Keratinocyte (primary cell): ENCODE data around the gene ZFP64. TPM values are rescaled to one million over a fixed set of nuclear protein-coding genes. Genes with fewer than 3 reads are reported as not detected.

Source experiments
- DNase-seq: peaks from one replicate; pipeline ENCODE4 v3.0.0-alpha.2; 2011; ENCODE audit warnings: low read depth, missing footprints, low spot score
- FAIRE-seq: peaks from 2 replicates; lab custom pipeline; 2011; peaks lifted over from hg19 to GRCh38; lab: Jason Lieb, UNC
- H2AFZ ChIP-seq: 2 replicates; pipeline ENCODE4 v1.6.0; 2012; ENCODE audit warnings: low read length, control low read depth, inconsistent platforms; ENCODE audit not compliant: control insufficient read depth
- H3K27ac ChIP-seq: 2 replicates; pipeline ENCODE4 v1.5.1; 2011; ENCODE audit warnings: low read length; ENCODE audit not compliant: control insufficient read depth, insufficient read depth
- H3K27me3 ChIP-seq: 3 replicates; pipeline ENCODE4 v1.6.0; 2011; ENCODE audit warnings: low read length; ENCODE audit not compliant: control insufficient read depth, insufficient read depth; ENCODE audit errors: extremely low read depth
- H3K36me3 ChIP-seq, 2 experiments: 2 replicates in 1 of 2; 3 replicates in 1 of 2; pipeline ENCODE4 v1.5.1; 2011; ENCODE audit warnings: low read length in 2 of 2, mild to moderate bottlenecking in 1 of 2; ENCODE audit not compliant: control insufficient read depth in 2 of 2, insufficient read depth in 2 of 2; ENCODE audit errors: extremely low read depth in 1 of 2
- H3K4me1 ChIP-seq: 3 replicates; pipeline ENCODE4 v1.5.1; 2011; ENCODE audit warnings: low read length; ENCODE audit not compliant: control insufficient read depth, insufficient read depth; ENCODE audit errors: extremely low read depth
- H3K4me2 ChIP-seq: 3 replicates; pipeline ENCODE4 v1.6.0; 2011; ENCODE audit warnings: low read depth, low read length; ENCODE audit not compliant: control insufficient read depth, insufficient read depth; ENCODE audit errors: extremely low read depth
- H3K4me3 ChIP-seq, 3 experiments: fragments of 200-600 bp in 1 of 3; sonication (generic) in 1 of 3; 2 replicates in 2 of 3; 3 replicates in 1 of 3; pipeline ENCODE4 v1.5.1; 2011 to 2016; ENCODE audit warnings: low read length in 3 of 3, mild to moderate bottlenecking in 3 of 3, control low read depth in 2 of 3, inconsistent platforms in 1 of 3, low read depth in 1 of 3, mixed read lengths in 1 of 3, mixed run types in 1 of 3, moderate library complexity in 1 of 3; ENCODE audit not compliant: control insufficient read depth in 2 of 3, insufficient read depth in 2 of 3; ENCODE audit errors: extremely low read depth in 1 of 3
- H3K79me2 ChIP-seq: 2 replicates; pipeline ENCODE4 v1.6.0; 2012; ENCODE audit warnings: low read length; ENCODE audit not compliant: control insufficient read depth, insufficient read depth
- H3K9ac ChIP-seq: 3 replicates; pipeline ENCODE4 v1.6.0; 2011; ENCODE audit warnings: low read length; ENCODE audit not compliant: control insufficient read depth, insufficient read depth; ENCODE audit errors: extremely low read depth
- H3K9me1 ChIP-seq: 3 replicates; pipeline ENCODE4 v1.6.0; 2011; ENCODE audit warnings: low read length; ENCODE audit not compliant: control insufficient read depth, insufficient read depth; ENCODE audit errors: extremely low read depth
- H3K9me3 ChIP-seq: 2 replicates; pipeline ENCODE4 v1.5.1; 2012; ENCODE audit warnings: low read depth, low read length; ENCODE audit not compliant: control insufficient read depth
- H4K20me1 ChIP-seq: 3 replicates; pipeline ENCODE4 v1.6.0; 2011; ENCODE audit warnings: low read length; ENCODE audit not compliant: control insufficient read depth, insufficient read depth; ENCODE audit errors: extremely low read depth
- EZH2 ChIP-seq: IDR thresholded peaks from one replicate; pipeline ENCODE4 v1.6.1; 2012; ENCODE audit warnings: inconsistent platforms, mild to moderate bottlenecking, low read length, moderate library complexity
- dilution Hi-C: fragments of 300-500 bp; cut with MboI; formaldehyde crosslinking; loops from one replicate; pipeline ENCODE4 v1.7.0; 2020; ENCODE audit warnings: low sequenced_read_pairs; ENCODE audit not compliant: extremely low pct_ligation_motif_present
- polyA plus RNA-seq, 5 experiments: library from polyadenylated mRNA; depleted of rRNA in 3 of 5; stranded (reverse) in 3 of 5; stranded (forward) in 1 of 5; unstranded in 1 of 5; fragments of >200 nt; gene quantifications; 1 replicate in 1 of 5; 2 replicates in 3 of 5; 3 replicates in 1 of 5; pipeline versions ENCODE4 v1.2.1 to v1.2.3, GENCODE V29; 2011 to 2012; ENCODE audit warnings: missing spikeins in 2 of 5, low read depth in 1 of 5, low replicate concordance in 1 of 5
- TF ChIP-seq, protein P1 (sequence below), 3 experiments: IDR thresholded peaks in 1 of 3; conservative IDR thresholded peaks in 1 of 3; optimal IDR thresholded peaks in 1 of 3; 2 replicates in 2 of 3; 3 replicates in 1 of 3; pipeline versions ENCODE3 to v1.5.1; 2011; ENCODE audit warnings: low read length in 3 of 3, mild to moderate bottlenecking in 3 of 3, moderate library complexity in 2 of 3, control low read depth in 1 of 3, inconsistent platforms in 1 of 3; ENCODE audit not compliant: insufficient read depth in 2 of 3; ENCODE audit errors: extremely low read depth in 1 of 3

ZFP64 gene
- polyA plus RNA-seq, 1 donor (not counting 4 experiments of a cell fraction or from before 2014, with no cell fraction given) = 27.9 TPM

DNA sequence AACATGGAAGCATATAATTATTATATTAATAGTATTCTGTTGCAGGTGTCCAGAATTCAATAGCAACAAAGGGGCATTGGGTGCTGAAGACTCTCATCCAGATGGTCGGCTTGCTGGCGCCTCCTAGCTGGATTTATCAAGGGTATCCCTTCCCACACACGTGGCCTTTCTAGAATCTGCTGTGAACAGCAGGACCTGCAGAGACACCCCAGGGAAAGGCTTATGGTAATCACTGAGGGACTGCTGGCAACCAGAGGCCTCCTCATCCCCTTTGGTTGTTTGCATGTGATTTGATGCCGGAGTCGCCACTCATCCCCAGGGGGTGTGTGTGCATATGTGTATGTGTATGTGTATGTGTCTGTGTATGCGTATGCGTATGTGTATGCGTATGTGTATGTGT, 20.6 kb downstream of the ZFP64 start:
- H3K4me2 ChIP-seq = no peak overlapping the region
- H3K9ac ChIP-seq = no peak overlapping the region
- peaks cover 12% of the 10 kb centered on the region for H3K4me1 ChIP-seq
- H3K79me2 ChIP-seq = no peaks in the 10 kb centered on the region
- no peak overlapping the region for H3K27ac ChIP-seq
- no peaks in the 10 kb centered on the region for H3K9me3 ChIP-seq
- no peaks in the 10 kb centered on the region for H3K27me3 ChIP-seq
- FAIRE-seq = no peak
- H3K9me1 ChIP-seq = peaks cover 2% of the 10 kb centered on the region
- H4K20me1 ChIP-seq = no peaks in the 10 kb centered on the region
- H3K4me3 ChIP-seq = no peak overlapping the region
- dilution Hi-C loops = no loop called here
- no peak for DNase-seq
- H2AFZ ChIP-seq = no peak overlapping the region
- peaks cover 0 to 7% of the 10 kb centered on the region in 2 experiments for H3K36me3 ChIP-seq
- TF ChIP-seq, protein P1, sequence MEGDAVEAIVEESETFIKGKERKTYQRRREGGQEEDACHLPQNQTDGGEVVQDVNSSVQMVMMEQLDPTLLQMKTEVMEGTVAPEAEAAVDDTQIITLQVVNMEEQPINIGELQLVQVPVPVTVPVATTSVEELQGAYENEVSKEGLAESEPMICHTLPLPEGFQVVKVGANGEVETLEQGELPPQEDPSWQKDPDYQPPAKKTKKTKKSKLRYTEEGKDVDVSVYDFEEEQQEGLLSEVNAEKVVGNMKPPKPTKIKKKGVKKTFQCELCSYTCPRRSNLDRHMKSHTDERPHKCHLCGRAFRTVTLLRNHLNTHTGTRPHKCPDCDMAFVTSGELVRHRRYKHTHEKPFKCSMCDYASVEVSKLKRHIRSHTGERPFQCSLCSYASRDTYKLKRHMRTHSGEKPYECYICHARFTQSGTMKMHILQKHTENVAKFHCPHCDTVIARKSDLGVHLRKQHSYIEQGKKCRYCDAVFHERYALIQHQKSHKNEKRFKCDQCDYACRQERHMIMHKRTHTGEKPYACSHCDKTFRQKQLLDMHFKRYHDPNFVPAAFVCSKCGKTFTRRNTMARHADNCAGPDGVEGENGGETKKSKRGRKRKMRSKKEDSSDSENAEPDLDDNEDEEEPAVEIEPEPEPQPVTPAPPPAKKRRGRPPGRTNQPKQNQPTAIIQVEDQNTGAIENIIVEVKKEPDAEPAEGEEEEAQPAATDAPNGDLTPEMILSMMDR (optimal IDR thresholded peaks at IDR 0.05 in 1 of 3, IDR thresholded peaks at IDR 0.05 in 1 of 3, conservative IDR thresholded peaks at IDR 0.05 in 1 of 3; ENCODE audit: extremely low read depth in 1 of 3, insufficient read depth in 2 of 3, low read length in 3 of 3) = no peak
- no peak for TF ChIP-seq EZH2

DNA sequence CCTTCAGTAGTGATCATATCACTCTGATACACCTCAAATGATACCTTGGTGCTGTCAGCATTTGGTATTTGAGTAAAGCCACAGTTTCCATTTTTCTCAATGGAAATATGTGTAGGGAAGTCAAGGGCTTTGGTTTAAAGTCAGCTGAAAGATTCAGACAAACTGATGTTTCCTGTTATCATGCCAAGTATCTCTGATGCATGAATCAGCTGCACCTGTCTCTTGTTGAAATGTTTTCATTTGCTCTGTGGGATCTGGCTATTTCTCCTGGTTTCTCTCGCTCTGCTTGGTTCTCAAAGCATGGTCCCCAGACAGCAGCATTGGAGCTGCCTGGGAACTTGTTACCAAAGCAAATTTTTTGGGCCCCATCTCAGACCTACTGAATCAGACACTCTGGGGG, 23.5 kb downstream of the ZFP64 start:
- H3K9me3 ChIP-seq = no peaks in the 10 kb centered on the region
- dilution Hi-C loops = no loop called here
- H3K9ac ChIP-seq = no peak overlapping the region
- no peak overlapping the region for H2AFZ ChIP-seq
- H3K36me3 ChIP-seq = peaks cover 0 to 12% of the 10 kb centered on the region in 2 experiments
- peaks cover 11% of the 10 kb centered on the region for H3K4me1 ChIP-seq
- H3K79me2 ChIP-seq = no peaks in the 10 kb centered on the region
- no peaks in the 10 kb centered on the region for H4K20me1 ChIP-seq
- no peak overlapping the region for H3K27ac ChIP-seq
- peaks cover 2% of the 10 kb centered on the region for H3K9me1 ChIP-seq
- DNase-seq = no peak
- H3K4me2 ChIP-seq = no peak overlapping the region
- no peak for TF ChIP-seq EZH2
- TF ChIP-seq, protein P1 (optimal IDR thresholded peaks at IDR 0.05 in 1 of 3, IDR thresholded peaks at IDR 0.05 in 1 of 3, conservative IDR thresholded peaks at IDR 0.05 in 1 of 3; ENCODE audit: extremely low read depth in 1 of 3, insufficient read depth in 2 of 3, low read length in 3 of 3) = no peak
- H3K4me3 ChIP-seq = no peak overlapping the region
- no peaks in the 10 kb centered on the region for H3K27me3 ChIP-seq
- FAIRE-seq = no peak
